ENCODE measurements around the gene HNF1B. TPM values are rescaled to one million over a fixed set of nuclear protein-coding genes. Genes with fewer than 3 reads are reported as not detected.

Gene HNF1B
- total and polyA plus RNA-seq, 12 donors: not detected

GRCh38 chr17:37761059-37761458, 16.2 kb upstream of the HNF1B start:
- ATAC-seq: no peak
- H3K27ac ChIP-seq: no peak overlapping the region
- H3K27me3 ChIP-seq: peaks cover 0 to 90% (median 45%) of the 10 kb centered on the region in 7 donors
- no peak for DNase-seq
- 58 to 59% methylated on average over 7 of the region's 7 CpGs for WGBS, 2 donors
- no peak overlapping the region for H3K4me3 ChIP-seq
- TF ChIP-seq CTCF (IDR thresholded peaks at IDR 0.05): no peak
- intact Hi-C loops (cut with DNase I): loop anchor here in 2 of 10 donors (5.0 to 10.0 kb wide), 2 partner anchors 49 to 106 kb away; no protein-coding TSS in a partner anchor
- no peaks in the 10 kb centered on the region for H3K36me3 ChIP-seq
- no peaks in the 10 kb centered on the region for H3K9me3 ChIP-seq
- H3K4me1 ChIP-seq: peaks cover 0 to 7% (median 0%) of the 10 kb centered on the region in 9 donors

GRCh38 chr17:37759014-37759637, 14.3 kb upstream of the HNF1B start:
- DNase-seq: no peak
- 59 to 66% methylated on average over 5 of the region's 5 CpGs for WGBS, 2 donors
- TF ChIP-seq CTCF (IDR thresholded peaks at IDR 0.05): no peak
- Histone ChIP-seq H3K36me3 (no peaks in the 10 kb centered on the region), H3K27ac (no peak overlapping the region), H3K9me3 (no peaks in the 10 kb centered on the region), H3K4me1 (no peaks in the 10 kb centered on the region), H3K27me3 (peaks cover 0 to 78% (median 45%) of the 10 kb centered on the region in 7 donors), H3K4me3 (no peak overlapping the region)
- no peak for ATAC-seq
- intact Hi-C loops (cut with DNase I): loop anchor here in 1 of 10 donors (10.0 kb wide), 1 partner anchor 54 kb away; no protein-coding TSS in a partner anchor

- Histone ChIP-seq H3K9me3 (no peaks in the 10 kb centered on the region), H3K27ac (no peak overlapping the region), H3K36me3 (no peaks in the 10 kb centered on the region), H3K27me3 (peaks cover 0 to 55% (median 40%) of the 10 kb centered on the region in 7 donors), H3K4me1 (no peaks in the 10 kb centered on the region), H3K4me3 (no peak overlapping the region)
- ATAC-seq (no peak), DNase-seq (no peak)
- intact Hi-C loops (cut with DNase I): loop anchor here in 1 of 10 donors (10.0 kb wide), 1 partner anchor 51 kb away; no protein-coding TSS in a partner anchor
- 78 to 86% methylated on average over 3 of the region's 3 CpGs for WGBS, 2 donors
- no peak for TF ChIP-seq CTCF (IDR thresholded peaks at IDR 0.05)
These were observed 11.2 kb upstream of the HNF1B start for GRCh38 chr17:37756051-37756450.

- no peaks in the 10 kb centered on the region for H3K9me3 ChIP-seq
- H3K27me3 ChIP-seq: peaks cover 0 to 56% (median 39%) of the 10 kb centered on the region in 7 donors
- H3K4me3 ChIP-seq: no peak overlapping the region
- no peak for TF ChIP-seq CTCF (IDR thresholded peaks at IDR 0.05)
- no peaks in the 10 kb centered on the region for H3K36me3 ChIP-seq
- WGBS, 2 donors: 93 to 98% methylated on average over 4 of the region's 4 CpGs
- H3K27ac ChIP-seq: no peak overlapping the region
- no peak for ATAC-seq
- H3K4me1 ChIP-seq: no peaks in the 10 kb centered on the region
- DNase-seq: no peak
- intact Hi-C loops (cut with DNase I): loop anchor here in 1 of 10 donors (10.0 kb wide), 1 partner anchor 51 kb away; no protein-coding TSS in a partner anchor
These were observed 10.6 kb upstream of the HNF1B start for GRCh38 chr17:37755455-37755854.
